C4-2B (cell line): ENCODE data around the gene EGLN1.

ENCODE experiments used
- ZFX ChIP-seq: fragments of 450-650 bp; IDR thresholded peaks from 2 replicates; pipeline ENCODE4 v1.6.1; 2017
- TF ChIP-seq, protein P1 (sequence below): fragments of 450-650 bp; conservative IDR thresholded peaks from 2 replicates; pipeline ENCODE4 v1.5.1; 2017; ENCODE audit warnings: mild to moderate bottlenecking

DNA sequence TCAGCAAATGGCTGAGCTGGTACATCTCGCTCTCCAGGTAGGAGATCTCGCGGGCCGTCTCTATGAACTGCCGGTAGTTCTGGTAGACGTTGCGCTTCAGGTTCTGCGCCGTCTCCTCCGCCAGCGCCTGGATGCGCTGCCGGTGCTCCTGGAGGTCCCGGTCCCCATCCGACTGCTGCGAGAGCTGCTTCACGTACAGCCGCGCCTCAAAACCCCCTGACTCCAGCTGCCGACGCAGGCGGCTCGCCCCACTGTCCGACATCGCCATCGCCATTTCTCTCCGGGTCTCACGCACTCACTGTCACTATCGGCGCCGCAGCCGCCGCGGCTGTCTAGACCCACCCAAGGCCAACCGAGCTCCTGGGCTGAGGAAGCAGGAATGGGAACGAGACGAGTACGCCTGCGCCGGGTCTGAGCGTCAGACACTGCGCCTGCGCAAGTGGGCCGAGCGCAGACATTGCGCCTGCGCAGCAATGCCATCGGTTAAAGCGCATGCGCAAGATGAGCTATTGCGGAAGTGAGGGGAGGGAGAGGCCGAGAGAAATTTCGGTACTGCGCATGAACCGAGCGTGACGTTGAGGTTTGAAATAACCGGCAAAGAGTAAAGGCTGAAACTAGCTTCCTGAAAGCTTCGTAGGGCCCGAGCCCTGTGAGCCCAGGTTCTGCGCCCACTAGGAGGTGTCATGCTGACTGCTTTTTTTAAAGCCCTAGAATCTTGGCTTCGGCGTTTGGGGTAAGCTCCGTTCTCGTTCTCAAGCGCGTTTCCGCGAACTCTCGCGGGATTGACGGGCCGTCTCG is 84.4 kb downstream of the EGLN1 start, which contains the start of gene EXOC8:
- TF ChIP-seq, protein P1, sequence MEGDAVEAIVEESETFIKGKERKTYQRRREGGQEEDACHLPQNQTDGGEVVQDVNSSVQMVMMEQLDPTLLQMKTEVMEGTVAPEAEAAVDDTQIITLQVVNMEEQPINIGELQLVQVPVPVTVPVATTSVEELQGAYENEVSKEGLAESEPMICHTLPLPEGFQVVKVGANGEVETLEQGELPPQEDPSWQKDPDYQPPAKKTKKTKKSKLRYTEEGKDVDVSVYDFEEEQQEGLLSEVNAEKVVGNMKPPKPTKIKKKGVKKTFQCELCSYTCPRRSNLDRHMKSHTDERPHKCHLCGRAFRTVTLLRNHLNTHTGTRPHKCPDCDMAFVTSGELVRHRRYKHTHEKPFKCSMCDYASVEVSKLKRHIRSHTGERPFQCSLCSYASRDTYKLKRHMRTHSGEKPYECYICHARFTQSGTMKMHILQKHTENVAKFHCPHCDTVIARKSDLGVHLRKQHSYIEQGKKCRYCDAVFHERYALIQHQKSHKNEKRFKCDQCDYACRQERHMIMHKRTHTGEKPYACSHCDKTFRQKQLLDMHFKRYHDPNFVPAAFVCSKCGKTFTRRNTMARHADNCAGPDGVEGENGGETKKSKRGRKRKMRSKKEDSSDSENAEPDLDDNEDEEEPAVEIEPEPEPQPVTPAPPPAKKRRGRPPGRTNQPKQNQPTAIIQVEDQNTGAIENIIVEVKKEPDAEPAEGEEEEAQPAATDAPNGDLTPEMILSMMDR = no peak
- no peak for TF ChIP-seq ZFX
